Measurements from ENCODE around the gene ZAP70.

The ZAP70 gene

DNA sequence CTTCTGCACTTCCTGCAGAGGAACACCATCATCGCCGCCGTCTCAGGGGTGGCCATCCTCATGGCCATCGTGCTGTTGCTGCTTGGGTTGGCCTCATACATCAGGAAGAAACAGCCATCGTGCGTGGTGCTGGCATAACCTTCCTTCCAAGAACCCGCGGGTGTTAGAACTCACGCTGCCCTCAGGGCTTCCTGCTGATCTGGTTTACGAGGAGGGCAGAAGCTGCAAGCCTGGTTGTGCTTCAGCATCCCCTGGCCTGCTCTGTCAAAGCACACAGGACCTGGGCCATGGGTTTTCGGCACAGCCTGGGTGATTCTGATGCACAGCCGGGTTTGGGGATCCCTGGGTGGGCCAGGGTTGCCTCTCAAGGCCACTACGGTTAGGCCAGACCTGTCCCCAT is 12.2 kb upstream of the ZAP70 start:
- TF ChIP-seq, protein P1, sequence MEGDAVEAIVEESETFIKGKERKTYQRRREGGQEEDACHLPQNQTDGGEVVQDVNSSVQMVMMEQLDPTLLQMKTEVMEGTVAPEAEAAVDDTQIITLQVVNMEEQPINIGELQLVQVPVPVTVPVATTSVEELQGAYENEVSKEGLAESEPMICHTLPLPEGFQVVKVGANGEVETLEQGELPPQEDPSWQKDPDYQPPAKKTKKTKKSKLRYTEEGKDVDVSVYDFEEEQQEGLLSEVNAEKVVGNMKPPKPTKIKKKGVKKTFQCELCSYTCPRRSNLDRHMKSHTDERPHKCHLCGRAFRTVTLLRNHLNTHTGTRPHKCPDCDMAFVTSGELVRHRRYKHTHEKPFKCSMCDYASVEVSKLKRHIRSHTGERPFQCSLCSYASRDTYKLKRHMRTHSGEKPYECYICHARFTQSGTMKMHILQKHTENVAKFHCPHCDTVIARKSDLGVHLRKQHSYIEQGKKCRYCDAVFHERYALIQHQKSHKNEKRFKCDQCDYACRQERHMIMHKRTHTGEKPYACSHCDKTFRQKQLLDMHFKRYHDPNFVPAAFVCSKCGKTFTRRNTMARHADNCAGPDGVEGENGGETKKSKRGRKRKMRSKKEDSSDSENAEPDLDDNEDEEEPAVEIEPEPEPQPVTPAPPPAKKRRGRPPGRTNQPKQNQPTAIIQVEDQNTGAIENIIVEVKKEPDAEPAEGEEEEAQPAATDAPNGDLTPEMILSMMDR (IDR thresholded peaks at IDR 0.05; ENCODE audit: insufficient read depth, low read length, missing control alignments): no peak
- no peak overlapping the region for H3K4me3 ChIP-seq (ENCODE audit: low read depth, low read length)
- DNase-seq (ENCODE audit: low read depth, low spot score): no peak
- CTCF ChIA-PET: interaction anchor here (2.4 to 9.4 kb wide), 4 partner anchors 11 to 684 kb away, joined by 10 to 250 read pairs (median 155); partner anchors contain the start of genes ANKRD36B and ZAP70
- POLR2A ChIA-PET: no interaction called here

DNA sequence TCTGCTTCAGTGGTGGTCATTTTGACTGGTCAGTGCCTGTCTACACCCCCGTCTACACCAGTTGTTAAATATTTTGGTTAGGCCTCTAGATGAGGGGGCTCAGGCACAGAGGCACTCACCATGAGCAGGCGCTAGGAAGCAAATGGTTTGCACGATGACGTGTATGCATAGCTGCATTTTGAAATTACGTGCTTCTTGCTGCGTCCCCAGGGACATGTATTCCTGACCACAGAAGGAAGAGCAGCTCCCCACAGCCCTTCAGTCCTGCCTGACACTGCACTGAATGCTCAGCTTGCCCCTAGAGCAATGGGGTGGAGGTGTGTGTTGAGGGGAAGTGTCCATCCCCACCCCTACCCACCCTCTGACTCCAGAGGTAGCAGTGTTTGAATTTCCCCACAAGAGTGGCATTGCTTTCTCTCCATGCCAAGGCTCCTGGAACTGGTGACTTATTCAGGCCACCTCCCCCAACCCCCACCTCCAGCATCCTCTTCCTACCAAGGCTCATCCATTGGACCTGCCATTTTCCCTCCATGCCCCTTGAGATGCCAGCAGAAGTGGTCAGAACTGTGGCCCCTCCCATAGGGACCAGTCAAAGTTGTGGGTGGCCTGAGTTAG is 11.4 kb upstream of the ZAP70 start:
- TF ChIP-seq, protein P1 (IDR thresholded peaks at IDR 0.05; ENCODE audit: insufficient read depth, low read length, missing control alignments): no peak
- ChIA-PET POLR2A (no interaction called here), CTCF (interaction anchor here (2.4 to 9.4 kb wide), 4 partner anchors 10 to 684 kb away, joined by 10 to 250 read pairs (median 155); partner anchors contain the start of genes ANKRD36B and ZAP70)
- no peak overlapping the region for H3K4me3 ChIP-seq (ENCODE audit: low read depth, low read length)
- DNase-seq (ENCODE audit: low read depth, low spot score): no peak

DNA sequence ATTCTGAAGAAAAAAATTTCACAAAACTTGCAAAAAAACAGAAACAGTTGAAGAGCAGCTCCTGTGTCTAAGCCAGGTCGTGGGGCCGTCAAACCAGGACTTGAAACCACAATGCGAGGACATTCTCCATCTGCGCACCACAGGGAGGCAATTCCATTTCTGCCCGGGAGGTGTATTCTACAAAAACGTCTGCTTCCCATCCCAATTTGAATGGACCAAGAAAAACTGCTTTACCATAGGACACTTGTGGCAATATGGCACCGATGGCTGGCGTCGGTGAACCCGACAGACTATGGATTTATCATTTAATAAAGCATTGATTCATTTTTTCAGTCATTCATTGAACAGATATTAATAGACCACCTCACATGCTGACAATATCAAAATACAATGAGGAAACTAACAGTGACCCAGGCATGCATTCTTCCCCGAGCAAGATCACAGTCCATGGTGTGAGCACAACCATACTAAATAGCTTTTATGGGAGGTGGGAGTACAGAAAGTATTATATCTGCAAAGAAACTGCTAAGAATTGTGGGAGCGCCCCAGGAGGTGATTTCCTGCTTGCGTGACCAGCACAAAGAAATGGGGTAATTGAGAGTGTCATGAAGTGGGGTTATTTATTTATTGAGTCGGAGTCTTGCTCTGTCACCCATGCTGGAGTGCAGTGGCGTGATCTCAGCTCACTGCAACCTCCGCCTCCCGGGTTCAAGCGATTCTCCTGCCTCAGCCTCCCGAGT is 10.5 kb upstream of the ZAP70 start:
- no peak for DNase-seq (ENCODE audit: low read depth, low spot score)
- ChIA-PET POLR2A (interaction anchor here (0.5 kb wide), 1 partner anchor 491 kb away, joined by 3 read pairs; no protein-coding TSS in a partner anchor), CTCF (interaction anchor here (2.4 to 9.4 kb wide), 4 partner anchors 9 to 683 kb away, joined by 10 to 250 read pairs (median 155); partner anchors contain the start of genes ANKRD36B and ZAP70)
- TF ChIP-seq, protein P1 (IDR thresholded peaks at IDR 0.05; ENCODE audit: insufficient read depth, low read length, missing control alignments): no peak
- no peak overlapping the region for H3K4me3 ChIP-seq (ENCODE audit: low read depth, low read length)

DNA sequence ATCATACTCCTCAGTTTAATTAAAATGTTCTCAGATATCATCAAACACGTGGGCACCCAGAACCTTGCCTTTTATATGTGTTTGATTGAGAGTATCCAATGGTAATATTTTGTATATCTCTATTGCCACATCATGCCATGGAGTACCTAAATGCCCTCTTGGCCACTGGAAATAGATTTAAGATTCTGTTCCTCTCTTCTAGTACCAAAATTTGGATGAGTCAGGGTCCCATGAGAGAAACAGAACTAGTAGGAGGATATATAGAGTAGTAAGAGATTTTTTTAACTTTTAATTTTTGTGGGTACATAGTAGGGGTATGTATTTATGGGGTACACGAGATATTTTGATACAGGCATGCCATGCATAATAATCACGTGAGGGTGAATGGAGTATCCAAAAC is 9.6 kb upstream of the ZAP70 start:
- CTCF ChIA-PET: interaction anchor here (9.4 kb wide), 1 partner anchor 113 kb away, joined by 250 read pairs; the partner anchor contains the start of gene ANKRD36B
- no peak overlapping the region for H3K4me3 ChIP-seq (ENCODE audit: low read depth, low read length)
- TF ChIP-seq, protein P1 (IDR thresholded peaks at IDR 0.05; ENCODE audit: insufficient read depth, low read length, missing control alignments): no peak
- POLR2A ChIA-PET: no interaction called here
- DNase-seq (ENCODE audit: low read depth, low spot score): no peak

DNA sequence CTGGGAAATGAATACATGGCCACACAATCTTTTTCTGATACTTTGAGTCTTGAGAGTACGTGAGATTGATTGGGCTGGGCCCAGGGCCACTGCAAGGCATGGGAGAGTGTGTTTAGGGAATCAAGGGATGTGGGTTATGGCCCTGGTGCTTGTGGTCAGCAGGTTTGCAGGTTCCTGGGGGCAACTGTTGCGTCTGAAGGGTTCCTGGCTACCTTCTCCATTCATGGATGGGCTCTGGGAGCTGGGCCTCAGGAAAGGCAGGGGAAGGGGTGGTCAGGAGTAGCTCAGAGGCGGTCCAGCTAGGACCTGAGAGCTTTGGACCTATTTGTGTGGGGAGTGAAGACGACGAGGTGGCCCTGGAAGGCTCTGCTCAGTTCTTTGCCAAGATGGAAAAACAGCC is 8.4 kb upstream of the ZAP70 start:
- no peak overlapping the region for H3K4me3 ChIP-seq (ENCODE audit: low read depth, low read length)
- no peak for DNase-seq (ENCODE audit: low read depth, low spot score)
- TF ChIP-seq, protein P1 (IDR thresholded peaks at IDR 0.05; ENCODE audit: insufficient read depth, low read length, missing control alignments): no peak
- POLR2A ChIA-PET: no interaction called here
- CTCF ChIA-PET: interaction anchor here (2.7 to 5.7 kb wide), 2 partner anchors 115 to 680 kb away, joined by 11 to 23 read pairs; partner anchors contain the start of gene ANKRD36B

DNA sequence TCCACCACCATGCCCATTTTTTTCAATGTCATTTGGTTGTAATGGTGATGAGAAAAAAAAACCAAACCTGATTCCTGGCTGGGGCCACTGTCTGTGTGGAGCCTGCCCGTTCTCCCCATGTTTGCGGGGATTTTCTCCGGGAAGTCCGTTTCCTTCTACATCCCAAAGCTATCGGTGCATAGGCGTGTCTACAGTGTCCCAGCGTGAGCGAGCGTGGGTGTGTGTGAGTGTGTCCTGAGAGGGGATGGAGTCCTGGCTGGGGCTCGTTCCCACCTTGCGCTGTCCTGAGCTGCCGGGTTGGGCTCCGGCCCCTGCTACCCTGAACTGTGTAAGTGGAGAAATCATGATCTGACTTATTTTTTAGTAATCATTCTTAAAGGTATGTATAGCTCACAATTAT is 7.3 kb upstream of the ZAP70 start:
- CTCF ChIA-PET: interaction anchor here (2.7 to 13.7 kb wide), 3 partner anchors 7 to 679 kb away, joined by 11 to 134 read pairs (median 23); partner anchors contain the start of gene ANKRD36B
- TF ChIP-seq, protein P1 (IDR thresholded peaks at IDR 0.05; ENCODE audit: insufficient read depth, low read length, missing control alignments): no peak
- POLR2A ChIA-PET: no interaction called here
- DNase-seq (ENCODE audit: low read depth, low spot score): no peak
- no peak overlapping the region for H3K4me3 ChIP-seq (ENCODE audit: low read depth, low read length)

Measured in AG04449 (cell line).